ENCODE results near the gene DOCK9.
A peak's percentile ranks its signal among the peaks of the same experiment; 100 is the strongest.

DOCK9 gene

DNA sequence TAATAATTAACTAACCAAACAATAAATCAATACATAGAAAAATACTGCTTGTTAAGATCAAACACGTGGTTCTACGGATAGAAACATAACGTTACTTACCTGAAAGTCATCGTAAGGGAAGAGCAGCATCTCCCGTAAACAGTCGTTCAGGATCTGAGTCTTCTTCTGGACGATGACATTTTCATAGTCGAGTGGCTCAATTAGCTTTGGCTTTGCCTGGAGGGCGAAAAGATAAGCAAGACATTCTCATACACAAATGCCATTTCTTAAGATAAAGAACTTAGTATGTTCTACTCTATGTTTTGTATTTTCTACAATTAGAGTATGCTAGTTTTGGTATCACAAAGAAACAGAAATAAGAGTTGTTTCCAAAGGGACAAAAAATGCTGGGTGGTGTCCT lies 22.5 kb downstream of the DOCK9 start:
- TF ChIP-seq, protein P1, sequence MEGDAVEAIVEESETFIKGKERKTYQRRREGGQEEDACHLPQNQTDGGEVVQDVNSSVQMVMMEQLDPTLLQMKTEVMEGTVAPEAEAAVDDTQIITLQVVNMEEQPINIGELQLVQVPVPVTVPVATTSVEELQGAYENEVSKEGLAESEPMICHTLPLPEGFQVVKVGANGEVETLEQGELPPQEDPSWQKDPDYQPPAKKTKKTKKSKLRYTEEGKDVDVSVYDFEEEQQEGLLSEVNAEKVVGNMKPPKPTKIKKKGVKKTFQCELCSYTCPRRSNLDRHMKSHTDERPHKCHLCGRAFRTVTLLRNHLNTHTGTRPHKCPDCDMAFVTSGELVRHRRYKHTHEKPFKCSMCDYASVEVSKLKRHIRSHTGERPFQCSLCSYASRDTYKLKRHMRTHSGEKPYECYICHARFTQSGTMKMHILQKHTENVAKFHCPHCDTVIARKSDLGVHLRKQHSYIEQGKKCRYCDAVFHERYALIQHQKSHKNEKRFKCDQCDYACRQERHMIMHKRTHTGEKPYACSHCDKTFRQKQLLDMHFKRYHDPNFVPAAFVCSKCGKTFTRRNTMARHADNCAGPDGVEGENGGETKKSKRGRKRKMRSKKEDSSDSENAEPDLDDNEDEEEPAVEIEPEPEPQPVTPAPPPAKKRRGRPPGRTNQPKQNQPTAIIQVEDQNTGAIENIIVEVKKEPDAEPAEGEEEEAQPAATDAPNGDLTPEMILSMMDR (conservative IDR thresholded peaks at IDR 0.05; ENCODE audit: low read depth, low read length): no peak
- H3K4me3 ChIP-seq (ENCODE audit: low read depth, low read length): no peak overlapping the region
- DNase-seq (ENCODE audit: low read depth): no peak

DNA sequence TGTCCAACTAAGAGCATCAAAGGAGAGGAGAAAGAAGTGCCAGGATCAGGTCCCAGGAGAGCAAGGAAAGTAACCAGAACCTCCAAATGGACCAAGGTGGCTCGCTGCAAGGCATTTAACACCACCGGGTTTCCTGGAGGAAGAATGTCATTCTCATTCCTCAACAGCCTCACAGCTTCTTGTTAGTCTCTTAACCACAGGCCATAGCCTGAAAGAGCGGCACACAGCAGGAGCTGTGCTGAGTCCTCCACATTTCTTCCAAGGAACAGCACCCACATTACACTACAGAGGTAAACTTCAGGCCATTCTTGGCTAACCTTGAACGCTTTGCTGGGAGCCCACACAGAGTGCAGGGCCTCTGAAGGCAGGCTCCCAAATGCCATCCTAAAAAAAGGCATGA lies 23.6 kb downstream of the DOCK9 start:
- TF ChIP-seq, protein P1 (conservative IDR thresholded peaks at IDR 0.05; ENCODE audit: low read depth, low read length): no peak
- H3K4me3 ChIP-seq (ENCODE audit: low read depth, low read length): no peak overlapping the region
- DNase-seq (ENCODE audit: low read depth): peak; percentile 54

DNA sequence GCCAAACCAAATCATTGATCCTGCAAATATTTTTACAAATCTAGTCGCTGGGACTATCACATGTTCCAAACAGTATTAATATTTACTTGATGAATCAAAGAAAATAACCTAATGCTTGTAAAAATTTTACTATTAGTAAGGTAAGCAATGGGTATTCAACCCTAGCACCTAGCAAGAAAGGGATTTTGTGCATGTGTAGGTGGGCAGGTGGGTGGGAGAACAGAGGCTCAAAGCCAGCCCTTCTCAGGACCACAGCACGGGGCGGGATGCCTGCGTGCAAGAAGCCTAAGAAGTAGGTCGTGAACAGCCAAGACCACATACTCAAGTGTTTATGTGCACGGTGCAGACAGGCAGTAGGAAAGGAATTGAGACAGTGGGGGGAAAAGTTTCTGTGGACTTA lies 26.6 kb downstream of the DOCK9 start:
- DNase-seq (ENCODE audit: low read depth): no peak
- TF ChIP-seq, protein P1 (conservative IDR thresholded peaks at IDR 0.05; ENCODE audit: low read depth, low read length): no peak
- no peak overlapping the region for H3K4me3 ChIP-seq (ENCODE audit: low read depth, low read length)

DNA sequence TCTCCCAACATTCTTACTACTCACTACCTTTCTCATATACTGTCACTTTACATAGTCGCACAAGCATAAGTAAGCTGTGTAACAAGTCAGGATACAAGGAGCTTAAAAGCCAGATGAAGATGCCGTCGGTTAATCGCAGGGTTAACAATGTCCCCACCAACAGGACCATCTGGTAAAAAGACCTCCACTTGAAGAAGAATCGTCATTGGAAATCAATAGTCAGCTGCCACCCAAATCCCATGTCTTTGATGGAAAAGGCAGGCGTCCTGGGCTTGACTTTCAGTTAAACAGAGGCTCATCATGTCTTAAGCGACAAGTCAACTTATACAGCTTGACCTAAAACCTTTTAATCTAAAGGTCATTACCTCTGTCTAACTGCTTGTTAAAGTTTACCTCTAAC lies 27.2 kb downstream of the DOCK9 start:
- DNase-seq (ENCODE audit: low read depth): no peak
- no peak overlapping the region for H3K4me3 ChIP-seq (ENCODE audit: low read depth, low read length)
- TF ChIP-seq, protein P1 (conservative IDR thresholded peaks at IDR 0.05; ENCODE audit: low read depth, low read length): no peak

DNA sequence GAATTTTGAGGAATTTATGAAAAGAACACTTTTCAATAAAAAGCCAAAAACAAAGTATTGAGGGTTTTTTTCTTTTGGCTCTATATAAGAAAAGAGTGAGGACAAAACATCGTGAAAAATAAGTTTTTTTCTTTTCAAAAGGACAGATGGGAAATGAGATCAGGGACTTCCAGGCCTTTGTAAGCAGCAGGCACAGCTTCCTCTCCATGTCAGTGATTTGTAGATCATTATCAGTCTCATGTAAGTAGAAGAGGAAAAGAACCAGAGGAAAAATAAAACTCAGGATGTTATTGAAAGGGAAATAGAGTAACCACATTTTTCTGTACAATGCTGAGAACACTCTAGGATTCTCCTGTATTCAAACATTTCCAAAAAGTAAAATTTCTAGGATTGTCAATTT lies 29.9 kb downstream of the DOCK9 start:
- DNase-seq (ENCODE audit: low read depth): no peak
- TF ChIP-seq, protein P1 (conservative IDR thresholded peaks at IDR 0.05; ENCODE audit: low read depth, low read length): no peak
- no peak overlapping the region for H3K4me3 ChIP-seq (ENCODE audit: low read depth, low read length)

DNA sequence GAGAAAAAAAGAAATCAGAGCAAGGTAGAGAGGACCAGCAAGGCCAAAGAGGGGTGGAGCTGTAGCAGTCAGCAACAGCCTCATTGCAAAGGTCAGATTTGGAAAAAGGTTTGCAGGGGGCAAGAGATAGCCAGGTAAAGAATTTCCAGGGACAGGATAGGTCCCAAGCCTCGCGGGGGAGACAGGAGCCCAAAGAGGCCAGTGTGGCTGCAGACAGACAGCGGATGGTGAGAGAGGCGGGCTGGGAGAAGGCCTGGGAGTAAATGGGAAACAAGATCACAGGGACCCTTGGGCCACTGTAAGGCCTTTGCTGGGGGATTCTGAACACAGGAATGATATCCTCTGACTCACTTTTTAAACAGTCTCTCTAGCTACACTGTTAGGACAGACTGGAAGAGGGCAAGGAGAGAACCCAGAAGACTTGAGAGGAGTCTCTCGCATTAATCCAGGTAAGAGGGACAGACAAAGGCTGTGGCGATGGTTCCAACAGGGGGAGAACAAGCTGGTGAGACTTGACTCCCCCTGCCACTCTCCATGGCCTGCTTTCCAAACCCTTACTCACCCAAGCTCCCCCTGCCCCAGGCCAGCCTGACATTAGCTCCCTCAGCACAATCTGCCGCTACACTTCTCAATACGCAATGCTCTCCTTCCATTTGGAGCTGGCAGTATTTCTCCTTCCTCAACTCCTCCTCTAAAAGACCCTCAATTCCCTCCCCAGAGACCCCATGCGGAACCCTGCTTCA lies 31.8 kb downstream of the DOCK9 start:
- TF ChIP-seq, protein P1 (conservative IDR thresholded peaks at IDR 0.05; ENCODE audit: low read depth, low read length): no peak
- DNase-seq (ENCODE audit: low read depth): no peak
- H3K4me3 ChIP-seq (ENCODE audit: low read depth, low read length): no peak overlapping the region

DNA sequence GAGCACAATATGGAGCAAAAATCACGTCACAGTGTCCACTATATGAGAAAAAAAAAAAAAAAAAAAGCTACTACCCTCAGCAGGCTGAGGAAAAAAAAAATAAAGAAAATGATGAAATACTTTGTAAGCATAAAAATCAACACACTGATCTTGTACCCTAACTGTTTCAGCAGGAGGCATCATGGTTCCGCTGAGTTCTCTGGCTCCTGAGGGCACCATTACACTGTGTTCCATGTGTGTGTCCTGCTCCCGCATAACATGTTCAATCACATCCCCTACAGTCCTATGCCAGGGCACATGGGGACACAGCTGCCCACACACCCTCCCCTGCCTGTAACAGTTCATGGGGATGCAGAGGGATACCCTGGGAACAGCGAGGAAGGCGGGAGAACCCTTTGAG lies 33.5 kb downstream of the DOCK9 start:
- TF ChIP-seq, protein P1 (conservative IDR thresholded peaks at IDR 0.05; ENCODE audit: low read depth, low read length): no peak
- H3K4me3 ChIP-seq (ENCODE audit: low read depth, low read length): no peak overlapping the region
- DNase-seq (ENCODE audit: low read depth): no peak
